Pancreas (tissue), 10 donors: ENCODE results near the gene ATP8A2. TPM values are rescaled to one million over a fixed set of nuclear protein-coding genes. Genes with fewer than 3 reads are reported as not detected.

Source experiments
- ATAC-seq, 4 donors: fragments of 200-7000 bp; cut with Tn5 transposase; one replicate each; pipeline versions ENCODE4 v1.8.0 to v1.9.1; 2020; ENCODE audit warnings: mild to moderate bottlenecking in 4 of 4, moderate library complexity in 4 of 4
- DNase-seq, 6 donors: peaks; one replicate each; pipeline ENCODE4 v3.0.0-alpha.2; 2020
- FAIRE-seq: peaks from 2 replicates; lab custom pipeline; 2012; peaks lifted over from hg19 to GRCh38; lab: Jason Lieb, UNC
- H3K27ac ChIP-seq, 4 donors: fragments of 200-600 bp; sonication (generic); 1 replicate in 3 of 4; 2 replicates in 1 of 4; pipeline versions ENCODE4 v1.5.0 to v1.8.0; 2020
- H3K27me3 ChIP-seq, 4 donors: fragments of 200-600 bp; one replicate each; pipeline ENCODE4 v1.8.0; 2021
- H3K36me3 ChIP-seq, 3 donors: fragments of 200-600 bp; sonication (generic) in 1 of 3; one replicate each; pipeline versions ENCODE4 v1.5.0 to v1.8.0; 2020 to 2021
- H3K4me1 ChIP-seq, 3 donors: fragments of 200-600 bp; one replicate each; pipeline ENCODE4 v1.8.0; 2021
- H3K4me3 ChIP-seq, 4 donors: fragments of 200-600 bp; sonication (generic) in 2 of 4; one replicate each; pipeline versions ENCODE4 v1.5.0 to v1.8.0; 2020 to 2021
- H3K9me3 ChIP-seq, 4 donors: fragments of 200-600 bp; one replicate each; pipeline ENCODE4 v1.8.0; 2021
- WGBS, 2 donors: extraction: QIAGEN DNeasy Blood & Tissue Kit; methylation state at CpG; one replicate each; pipeline ENCODE4 v1.1.7; 2013; 5-methylcytosine and 5-hydroxymethylcytosine counted together
- intact Hi-C, 3 donors: fragments of 100-400 bp; cut with DNase I; formaldehyde crosslinking; loops; one replicate each; pipeline versions ENCODE4 v1.11.1 to v1.14.2; 2022
- polyA plus RNA-seq, 2 donors: library from polyadenylated mRNA; stranded (reverse); fragments of 200-250 nt; gene quantifications; one replicate each; pipeline ENCODE4 v1.2.3, GENCODE V29; 2013
- total RNA-seq, 6 donors: library from RNA; stranded (reverse); fragmentation: NEBNext Ultra II Directional in 4 of 6; extraction: Animal tissue kit (Norgen Biotek cat#: 25700) in 4 of 6; gene quantifications; one replicate each; pipeline versions ENCODE4 v1.2.1 to v1.2.4, GENCODE V29; 2021 to 2023
- TF ChIP-seq, protein P1 (sequence below), 4 donors: fragments of 200-600 bp; sonication (generic) in 3 of 4; IDR thresholded peaks; one replicate each; pipeline versions ENCODE4 v1.5.0 to v1.8.0; 2021; ENCODE audit warnings: antibody characterized with exemption in 4 of 4
- donor health status: healthy with polysubstance abuse.
- donor health status: DM: no; HTN: no; CAD: no; lungs with moderate emphysema.
- donor health status: DM: no; HTN: no; CAD: no.
- donor health status: control.
- donor health status: control.
- donor health status: Bipolar disorder and iron deficiency.
- donor health status: DM: yes; HTN: yes; CAD: no.
- donor health status: DM: no; HTN: no; CAD: no.
- donor health status: DM: no; HTN: no; CAD: no.
- donor health status: DM: yes; HTN: yes; CAD: no.

ATP8A2 gene
- total and polyA plus RNA-seq, 8 donors = 0.04 to 0.28 (median 0.14) TPM

DNA sequence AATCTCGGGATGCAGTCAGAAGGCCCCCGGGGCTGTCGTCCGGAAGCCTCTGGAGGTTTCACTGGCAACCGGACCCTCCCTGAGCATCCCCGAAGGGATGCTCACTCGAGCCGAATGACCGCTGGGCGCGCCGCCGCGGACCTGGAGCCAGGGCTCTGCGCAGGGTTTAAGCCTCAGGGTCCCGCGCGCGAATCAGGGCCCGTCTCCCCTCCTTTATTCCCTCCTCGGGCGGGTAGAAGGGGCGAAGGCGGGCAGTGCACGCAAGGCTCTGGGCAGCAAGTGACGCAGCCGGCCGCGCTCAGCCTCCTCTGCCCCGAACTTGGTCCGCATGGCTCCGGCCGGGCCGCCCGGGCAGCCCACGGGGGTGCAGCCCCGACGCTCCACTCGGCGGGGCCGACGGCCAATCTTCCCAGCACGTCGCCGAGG is 679.5 kb downstream of the ATP8A2 start:
- ATAC-seq = peak; percentile 23 to 52 (median 42)
- H3K27ac ChIP-seq = no peak overlapping the region
- TF ChIP-seq, protein P1, sequence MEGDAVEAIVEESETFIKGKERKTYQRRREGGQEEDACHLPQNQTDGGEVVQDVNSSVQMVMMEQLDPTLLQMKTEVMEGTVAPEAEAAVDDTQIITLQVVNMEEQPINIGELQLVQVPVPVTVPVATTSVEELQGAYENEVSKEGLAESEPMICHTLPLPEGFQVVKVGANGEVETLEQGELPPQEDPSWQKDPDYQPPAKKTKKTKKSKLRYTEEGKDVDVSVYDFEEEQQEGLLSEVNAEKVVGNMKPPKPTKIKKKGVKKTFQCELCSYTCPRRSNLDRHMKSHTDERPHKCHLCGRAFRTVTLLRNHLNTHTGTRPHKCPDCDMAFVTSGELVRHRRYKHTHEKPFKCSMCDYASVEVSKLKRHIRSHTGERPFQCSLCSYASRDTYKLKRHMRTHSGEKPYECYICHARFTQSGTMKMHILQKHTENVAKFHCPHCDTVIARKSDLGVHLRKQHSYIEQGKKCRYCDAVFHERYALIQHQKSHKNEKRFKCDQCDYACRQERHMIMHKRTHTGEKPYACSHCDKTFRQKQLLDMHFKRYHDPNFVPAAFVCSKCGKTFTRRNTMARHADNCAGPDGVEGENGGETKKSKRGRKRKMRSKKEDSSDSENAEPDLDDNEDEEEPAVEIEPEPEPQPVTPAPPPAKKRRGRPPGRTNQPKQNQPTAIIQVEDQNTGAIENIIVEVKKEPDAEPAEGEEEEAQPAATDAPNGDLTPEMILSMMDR (IDR thresholded peaks at IDR 0.05) = no peak
- H3K9me3 ChIP-seq = no peaks in the 10 kb centered on the region
- 2 to 3% methylated on average over 38 to 45 of the region's 45 CpGs for WGBS, 2 donors
- H3K27me3 ChIP-seq = peaks cover 0 to 7% (median 2%) of the 10 kb centered on the region in 4 donors
- intact Hi-C loops = loop anchor here in 1 of 3 donors (5.0 kb wide), 1 partner anchor 474 kb away; no protein-coding TSS in a partner anchor
- no peaks in the 10 kb centered on the region for H3K4me1 ChIP-seq
- DNase-seq = peak in 3 of 6 donors; percentile 21 to 66 (median 60)
- FAIRE-seq = no peak
- peak overlapping the region; percentile 14 to 60 (median 38) for H3K4me3 ChIP-seq
- no peaks in the 10 kb centered on the region for H3K36me3 ChIP-seq

DNA sequence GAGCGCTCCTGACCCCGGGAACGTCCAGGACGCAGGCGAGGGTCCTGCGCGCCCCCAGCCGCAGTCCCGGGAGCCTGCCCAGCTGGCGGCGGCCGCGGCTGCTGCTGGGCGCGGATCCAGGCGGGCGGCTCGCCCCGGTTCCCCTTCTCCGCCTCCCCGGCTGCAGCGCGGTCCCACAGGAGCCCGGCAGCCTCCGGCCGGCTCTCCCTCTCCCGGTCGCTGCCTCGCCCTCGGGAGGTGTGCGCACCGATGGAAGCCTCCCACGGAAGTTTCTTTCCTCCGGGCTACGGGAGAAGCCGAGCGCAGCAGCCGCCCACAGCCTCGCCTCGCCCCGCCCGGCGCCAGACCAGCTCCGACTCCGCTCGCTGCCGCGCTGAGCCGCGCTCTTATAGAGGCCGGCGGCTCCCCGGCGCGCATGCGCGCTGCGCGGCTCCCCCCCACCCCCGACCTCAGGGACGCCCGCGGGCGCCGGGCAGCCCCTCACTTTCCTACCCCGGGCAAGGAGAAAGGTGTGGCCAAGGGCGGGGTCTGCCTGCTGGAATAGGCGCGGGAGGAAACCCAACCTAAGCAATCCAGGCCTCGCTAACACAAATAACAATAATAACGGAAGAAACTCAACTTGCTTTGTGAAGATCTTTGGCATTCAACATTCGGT is 680.0 kb downstream of the ATP8A2 start, which contains the start of gene SHISA2:
TSS of gene SHISA2 (minus strand) at position 360 of the 655 bp plus-strand sequence. CDS start 1,041 bp downstream, outside the sequence.
- Histone ChIP-seq H3K36me3 (no peaks in the 10 kb centered on the region), H3K4me1 (no peaks in the 10 kb centered on the region), H3K4me3 (peak within 1 kb of the TSS; percentile 14 to 60 (median 38)), H3K27ac (no peak within 1 kb of the TSS), H3K27me3 (peaks cover 0 to 7% (median 2%) of the 10 kb centered on the region in 4 donors), H3K9me3 (no peaks in the 10 kb centered on the region)
- intact Hi-C loops = loop anchor here in 1 of 3 donors (5.0 kb wide), 1 partner anchor 474 kb away; no protein-coding TSS in a partner anchor
- WGBS, 2 donors = 1% methylated on average over 59 to 71 of the region's 72 CpGs
- TF ChIP-seq, protein P1 (IDR thresholded peaks at IDR 0.05) = no peak
- DNase-seq = peak in 4 of 6 donors; percentile 21 to 74 (median 53)
- FAIRE-seq = no peak
- ATAC-seq = peak; percentile 87 to 91 (median 88)

- H3K27ac ChIP-seq = no peak overlapping the region
- peaks cover 0 to 7% (median 2%) of the 10 kb centered on the region in 4 donors for H3K27me3 ChIP-seq
- DNase-seq = no peak
- peak in 2 of 4 donors; percentile 24 to 25 for ATAC-seq
- TF ChIP-seq, protein P1 (IDR thresholded peaks at IDR 0.05) = no peak
- no peaks in the 10 kb centered on the region for H3K9me3 ChIP-seq
- 43 to 56% methylated on average over 10 of the region's 10 CpGs for WGBS, 2 donors
- intact Hi-C loops = loop anchor here in 1 of 3 donors (5.0 kb wide), 1 partner anchor 475 kb away; no protein-coding TSS in a partner anchor
- FAIRE-seq = no peak
- no peaks in the 10 kb centered on the region for H3K4me1 ChIP-seq
- peak overlapping the region in 3 of 4 donors; percentile 14 to 60 (median 46) for H3K4me3 ChIP-seq
- H3K36me3 ChIP-seq = no peaks in the 10 kb centered on the region
Observed at GRCh38 chr13:26052337-26052736, 680.6 kb downstream of the ATP8A2 start.

DNA sequence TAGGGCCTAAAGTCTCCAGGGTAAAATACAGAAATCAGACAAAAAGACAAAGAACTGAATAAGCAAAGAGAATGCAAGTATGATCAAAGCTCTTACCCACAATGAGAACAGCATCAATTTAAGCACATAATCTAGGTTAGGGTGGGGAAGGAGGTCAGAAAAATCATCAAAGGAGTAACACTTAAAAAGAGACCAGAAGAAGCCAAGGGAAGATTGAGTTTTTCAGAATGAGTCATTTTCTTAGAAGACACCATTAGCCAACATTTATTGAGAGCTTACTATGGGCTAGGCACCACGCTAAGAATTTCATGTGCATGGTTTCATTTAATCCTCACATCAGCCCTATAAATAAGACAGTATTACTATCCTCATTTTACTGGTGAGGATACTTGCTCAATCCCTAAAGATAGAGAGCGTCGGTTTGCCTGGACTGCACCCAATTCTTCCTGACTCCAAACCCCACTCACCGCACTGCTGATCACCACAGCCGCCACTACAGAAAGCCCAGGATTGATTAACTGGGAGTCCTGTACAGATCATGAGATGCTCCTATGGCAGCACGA is 681.7 kb downstream of the ATP8A2 start:
- no peak for ATAC-seq
- 77 to 89% methylated on average over 6 of the region's 6 CpGs for WGBS, 2 donors
- Histone ChIP-seq H3K36me3 (no peaks in the 10 kb centered on the region), H3K4me3 (no peak overlapping the region), H3K27me3 (peaks cover 0 to 7% (median 2%) of the 10 kb centered on the region in 4 donors), H3K4me1 (no peaks in the 10 kb centered on the region), H3K27ac (no peak overlapping the region), H3K9me3 (no peaks in the 10 kb centered on the region)
- TF ChIP-seq, protein P1 (IDR thresholded peaks at IDR 0.05) = no peak
- intact Hi-C loops = loop anchor here in 1 of 3 donors (5.0 kb wide), 1 partner anchor 476 kb away; no protein-coding TSS in a partner anchor
- no peak for FAIRE-seq
- no peak for DNase-seq
